ENCODE measurements around the gene ASPDH. TPM values are rescaled to one million over a fixed set of nuclear protein-coding genes. Genes with fewer than 3 reads are reported as not detected.

ASPDH gene
- total and polyA plus RNA-seq, 7 experiments from 2014 or later: not detected

- Histone ChIP-seq H3K9me3 (ENCODE audit: control insufficient read depth in 2 of 3, low read length in 3 of 3) (no peaks in the 10 kb centered on the region), H3K4me1 (ENCODE audit: control insufficient read depth in 2 of 2, insufficient read depth in 2 of 2, low read length in 2 of 2) (peaks cover 7 to 16% of the 10 kb centered on the region in 2 donors), H3K27me3 (ENCODE audit: control insufficient read depth in 2 of 2, insufficient read depth in 2 of 2, low read length in 2 of 2) (no peaks in the 10 kb centered on the region), H3K4me3 (ENCODE audit: low read length) (no peak overlapping the region), H3K36me3 (ENCODE audit: control insufficient read depth in 2 of 3, insufficient read depth in 3 of 3, low read length in 3 of 3) (no peaks in the 10 kb centered on the region), H3K27ac (ENCODE audit: low read depth, low read length) (peak overlapping the region; percentile 86)
- intact Hi-C loops (cut with micrococcal nuclease): loop anchor here in 1 of 2 donors (5.0 kb wide), 1 partner anchor 1520 kb away; the partner anchor contains the start of genes GYS1 and RUVBL2
- POLR2A ChIA-PET: interaction anchor here (1.2 to 2.4 kb wide), 4 partner anchors 34 to 144 kb away, joined by 4 to 10 read pairs (median 6); partner anchors contain the start of gene POLD1
- peaks cover 0 to 17% (median 6%) of the 10 kb centered on the region in 5 donors for H3K27me3 Mint-ChIP-seq
- CTCF ChIA-PET: no interaction called here
- H3K9me3 Mint-ChIP-seq: peaks cover 0 to 2% (median 0%) of the 10 kb centered on the region in 11 donors
- H3K4me3 Mint-ChIP-seq: peak overlapping the region in 4 of 10 donors; percentile 75 to 89 (median 78)
- DNase-seq (no peak), ATAC-seq (no peak)
- H3K4me1 Mint-ChIP-seq: peaks cover 0 to 26% (median 19%) of the 10 kb centered on the region in 7 donors
- peaks cover 0 to 6% (median 0%) of the 10 kb centered on the region in 5 donors for H3K36me3 Mint-ChIP-seq
- peak overlapping the region in 4 of 9 donors; percentile 87 to 94 (median 90) for H3K27ac Mint-ChIP-seq
Observed at GRCh38 chr19:50512112-50512998, 1.4 kb downstream of the ASPDH start.

GRCh38 chr19:50511069-50511822 is 2.5 kb downstream of the ASPDH start, which contains the start of gene JOSD2:
TSS of gene JOSD2 (minus strand) at chr19:50511191. CDS start at chr19:50510431, 760 bp downstream.
- H3K4me3 ChIP-seq (ENCODE audit: low read length): peak within 1 kb of the TSS; percentile 75
- peak within 1 kb of the TSS; percentile 86 for H3K27ac ChIP-seq (ENCODE audit: low read depth, low read length)
- peaks cover 0 to 27% (median 19%) of the 10 kb centered on the region in 7 donors for H3K4me1 Mint-ChIP-seq
- H3K36me3 ChIP-seq (ENCODE audit: control insufficient read depth in 2 of 3, insufficient read depth in 3 of 3, low read length in 3 of 3): no peaks in the 10 kb centered on the region
- H3K27me3 Mint-ChIP-seq: peaks cover 0 to 16% (median 6%) of the 10 kb centered on the region in 5 donors
- intact Hi-C loops (cut with micrococcal nuclease): loop anchor here (1.0 to 5.0 kb wide), 13 partner anchors 35 to 1519 kb away; partner anchors contain the start of genes EMC10 (in 2 of the 2), GARIN5A (in 2 of the 2), KCNC3 (in 2 of the 2) and NR1H2 (in 2 of the 2)
- H3K9me3 ChIP-seq (ENCODE audit: control insufficient read depth in 2 of 3, low read length in 3 of 3): no peaks in the 10 kb centered on the region
- peaks cover 0 to 10% (median 0%) of the 10 kb centered on the region in 5 donors for H3K36me3 Mint-ChIP-seq
- ChIA-PET CTCF (interaction anchor here (0.9 kb wide), 1 partner anchor 154 kb away, joined by 3 read pairs; no protein-coding TSS in a partner anchor), POLR2A (interaction anchor here (0.8 to 2.4 kb wide), 11 partner anchors 32 to 183 kb away, joined by 3 to 10 read pairs (median 4); partner anchors contain the start of genes NR1H2 and POLD1)
- DNase-seq (peak; percentile 89 to 99 (median 96)), ATAC-seq (peak; percentile 94)
- H3K4me3 Mint-ChIP-seq: peak within 1 kb of the TSS; percentile 75 to 97 (median 88)
- peaks cover 0 to 2% (median 0%) of the 10 kb centered on the region in 11 donors for H3K9me3 Mint-ChIP-seq
- H3K4me1 ChIP-seq (ENCODE audit: control insufficient read depth in 2 of 2, insufficient read depth in 2 of 2, low read length in 2 of 2): peaks cover 7 to 16% of the 10 kb centered on the region in 2 donors
- H3K27ac Mint-ChIP-seq: peak within 1 kb of the TSS; percentile 87 to 99 (median 97)
- no peaks in the 10 kb centered on the region for H3K27me3 ChIP-seq (ENCODE audit: control insufficient read depth in 2 of 2, insufficient read depth in 2 of 2, low read length in 2 of 2)

- CTCF ChIA-PET: interaction anchor here (0.6 to 0.9 kb wide), 2 partner anchors 47 to 154 kb away, joined by 3 to 4 read pairs; no protein-coding TSS in a partner anchor
- peak overlapping the region; percentile 87 to 99 (median 97) for H3K27ac Mint-ChIP-seq
- Histone ChIP-seq H3K36me3 (ENCODE audit: control insufficient read depth in 2 of 3, insufficient read depth in 3 of 3, low read length in 3 of 3) (peaks cover 0 to 3% (median 0%) of the 10 kb centered on the region in 3 experiments), H3K27ac (ENCODE audit: low read depth, low read length) (peak overlapping the region; percentile 86), H3K4me1 (ENCODE audit: control insufficient read depth in 2 of 2, insufficient read depth in 2 of 2, low read length in 2 of 2) (peaks cover 7 to 16% of the 10 kb centered on the region in 2 donors), H3K4me3 (ENCODE audit: low read length) (peak overlapping the region; percentile 58), H3K9me3 (ENCODE audit: control insufficient read depth in 2 of 3, low read length in 3 of 3) (no peaks in the 10 kb centered on the region), H3K27me3 (ENCODE audit: control insufficient read depth in 2 of 2, insufficient read depth in 2 of 2, low read length in 2 of 2) (no peaks in the 10 kb centered on the region)
- intact Hi-C loops (cut with micrococcal nuclease): loop anchor here (1.0 to 5.0 kb wide), 13 partner anchors 34 to 1518 kb away; partner anchors contain the start of genes EMC10 (in 2 of the 2), GARIN5A (in 2 of the 2), KCNC3 (in 2 of the 2) and NR1H2 (in 2 of the 2)
- DNase-seq (peak in 1 of 9 donors; percentile 86), ATAC-seq (peak; percentile 21)
- peaks cover 0 to 11% (median 2%) of the 10 kb centered on the region in 5 donors for H3K27me3 Mint-ChIP-seq
- H3K4me1 Mint-ChIP-seq: peaks cover 0 to 27% (median 19%) of the 10 kb centered on the region in 7 donors
- H3K36me3 Mint-ChIP-seq: peaks cover 0 to 10% (median 0%) of the 10 kb centered on the region in 5 donors
- H3K9me3 Mint-ChIP-seq: peaks cover 0 to 2% (median 0%) of the 10 kb centered on the region in 11 donors
- peak overlapping the region; percentile 75 to 97 (median 88) for H3K4me3 Mint-ChIP-seq
- POLR2A ChIA-PET: interaction anchor here (0.6 to 2.4 kb wide), 11 partner anchors 32 to 1862 kb away, joined by 3 to 10 read pairs (median 4); partner anchors contain the start of genes NR1H2 and POLD1
Observed at GRCh38 chr19:50510700-50511068, 3.0 kb downstream of the ASPDH start.

- Histone ChIP-seq H3K27ac (ENCODE audit: low read depth, low read length) (peak overlapping the region; percentile 86), H3K36me3 (ENCODE audit: control insufficient read depth in 2 of 3, insufficient read depth in 3 of 3, low read length in 3 of 3) (peaks cover 0 to 6% (median 0%) of the 10 kb centered on the region in 3 experiments), H3K27me3 (ENCODE audit: control insufficient read depth in 2 of 2, insufficient read depth in 2 of 2, low read length in 2 of 2) (no peaks in the 10 kb centered on the region), H3K4me3 (ENCODE audit: low read length) (peak overlapping the region; percentile 58), H3K9me3 (ENCODE audit: control insufficient read depth in 2 of 3, low read length in 3 of 3) (no peaks in the 10 kb centered on the region), H3K4me1 (ENCODE audit: control insufficient read depth in 2 of 2, insufficient read depth in 2 of 2, low read length in 2 of 2) (peaks cover 7 to 16% of the 10 kb centered on the region in 2 donors)
- peak overlapping the region; percentile 87 to 99 (median 97) for H3K27ac Mint-ChIP-seq
- H3K4me3 Mint-ChIP-seq: peak overlapping the region; percentile 75 to 97 (median 88)
- ATAC-seq (no peak), DNase-seq (no peak)
- peaks cover 0 to 2% (median 0%) of the 10 kb centered on the region in 11 donors for H3K9me3 Mint-ChIP-seq
- POLR2A ChIA-PET: interaction anchor here (0.6 to 2.4 kb wide), 5 partner anchors 34 to 1861 kb away, joined by 3 to 10 read pairs (median 3); partner anchors contain the start of genes EMC10, GARIN5A and POLD1
- peaks cover 0 to 27% (median 19%) of the 10 kb centered on the region in 7 donors for H3K4me1 Mint-ChIP-seq
- intact Hi-C loops (cut with micrococcal nuclease): loop anchor here (2.0 to 5.0 kb wide), 5 partner anchors 125 to 1518 kb away; partner anchors contain the start of genes AP2A1 (in 1 of the 2), GYS1 (in 1 of the 2), POLD1 (in 1 of the 2) and RRAS (in 1 of the 2)
- CTCF ChIA-PET: interaction anchor here (0.5 to 0.6 kb wide), 2 partner anchors 48 to 94 kb away, joined by 3 to 4 read pairs; no protein-coding TSS in a partner anchor
- peaks cover 0 to 9% (median 0%) of the 10 kb centered on the region in 5 donors for H3K27me3 Mint-ChIP-seq
- H3K36me3 Mint-ChIP-seq: peaks cover 0 to 10% (median 0%) of the 10 kb centered on the region in 5 donors
Observed at GRCh38 chr19:50510121-50510670, 3.5 kb downstream of the ASPDH start.

GRCh38 chr19:50509366-50509765 is 4.3 kb downstream of the ASPDH start:
- POLR2A ChIA-PET: interaction anchor here (0.5 to 0.9 kb wide), 2 partner anchors 8 to 33 kb away, joined by 3 read pairs; partner anchors contain the start of genes EMC10 and GARIN5A
- peak overlapping the region in 5 of 9 donors; percentile 41 to 71 (median 64) for H3K27ac Mint-ChIP-seq

More at GRCh38 chr19:50509366-50509765, 4.3 kb downstream of the ASPDH start:
- DNase-seq: no peak
- Histone ChIP-seq H3K4me3 (ENCODE audit: low read length) (no peak overlapping the region), H3K9me3 (ENCODE audit: control insufficient read depth in 2 of 3, low read length in 3 of 3) (no peaks in the 10 kb centered on the region), H3K27ac (ENCODE audit: low read depth, low read length) (no peak overlapping the region), H3K36me3 (ENCODE audit: control insufficient read depth in 2 of 3, insufficient read depth in 3 of 3, low read length in 3 of 3) (peaks cover 0 to 6% (median 0%) of the 10 kb centered on the region in 3 experiments), H3K27me3 (ENCODE audit: control insufficient read depth in 2 of 2, insufficient read depth in 2 of 2, low read length in 2 of 2) (no peaks in the 10 kb centered on the region), H3K4me1 (ENCODE audit: control insufficient read depth in 2 of 2, insufficient read depth in 2 of 2, low read length in 2 of 2) (peaks cover 7 to 16% of the 10 kb centered on the region in 2 donors)
- Mint-ChIP-seq H3K4me1 (peaks cover 0 to 27% (median 19%) of the 10 kb centered on the region in 7 donors), H3K9me3 (peaks cover 0 to 2% (median 0%) of the 10 kb centered on the region in 11 donors), H3K36me3 (peaks cover 0 to 10% (median 0%) of the 10 kb centered on the region in 5 donors), H3K4me3 (peak overlapping the region in 5 of 10 donors; percentile 29 to 77 (median 54)), H3K27me3 (peaks cover 0 to 8% (median 0%) of the 10 kb centered on the region in 5 donors)
- intact Hi-C loops (cut with micrococcal nuclease): no loop called here
- CTCF ChIA-PET: interaction anchor here (0.5 kb wide), 1 partner anchor 93 kb away, joined by 3 read pairs; no protein-coding TSS in a partner anchor
- no peak for ATAC-seq

Data from naive thymus-derived CD4-positive, alpha-beta T cell (primary cell).